Breast epithelium (tissue), 4 donors: ENCODE data around the gene NUDT1. TPM values are rescaled to one million over a fixed set of nuclear protein-coding genes. Genes with fewer than 3 reads are reported as not detected.
A peak's percentile ranks its signal among the peaks of the same experiment; 100 is the strongest.

ENCODE experiments used
- DNase-seq, 2 donors: peaks; one replicate each; pipeline ENCODE4 v3.0.0-alpha.2; 2019; ENCODE audit warnings: low spot score in 2 of 2
- H3K27ac ChIP-seq, 2 donors: fragments of 200-600 bp; sonication (generic) in 1 of 2; one replicate each; pipeline ENCODE4 v1.5.1; 2016 to 2019; ENCODE audit warnings: mild to moderate bottlenecking in 1 of 2
- H3K27me3 ChIP-seq, 2 donors: fragments of 200-600 bp; sonication (generic) in 1 of 2; one replicate each; pipeline versions ENCODE4 v1.5.1 to v1.6.0; 2017 to 2019; ENCODE audit warnings: control low read depth in 1 of 2, mild to moderate bottlenecking in 1 of 2
- H3K36me3 ChIP-seq: fragments of 200-600 bp; one replicate; pipeline ENCODE4 v1.5.1; 2019
- H3K4me1 ChIP-seq, 2 donors: fragments of 200-600 bp; sonication (generic); one replicate each; pipeline ENCODE4 v1.5.1; 2016 to 2019; ENCODE audit warnings: control low read depth in 1 of 2
- H3K4me3 ChIP-seq, 3 donors: fragments of 200-600 bp; sonication (generic); 1 replicate in 2 of 3; 2 replicates in 1 of 3; pipeline ENCODE4 v1.5.1; 2016 to 2019; ENCODE audit warnings: mild to moderate bottlenecking in 3 of 3, moderate library complexity in 2 of 3
- H3K9me3 ChIP-seq, 2 donors: fragments of 200-600 bp; sonication (generic) in 1 of 2; one replicate each; pipeline ENCODE4 v1.5.1; 2016 to 2019; ENCODE audit warnings: control low read depth in 1 of 2
- POLR2A ChIP-seq: fragments of 450-650 bp; IDR thresholded peaks from one replicate; pipeline ENCODE4 v1.6.1; 2016; ENCODE audit warnings: antibody characterized with exemption, mild to moderate bottlenecking, moderate library complexity
- POLR2AphosphoS5 ChIP-seq, 3 donors: sonication (generic); formaldehyde crosslinking; IDR thresholded peaks; one replicate each; pipeline ENCODE4 v1.6.1; 2017; ENCODE audit warnings: antibody characterized with exemption in 3 of 3
- intact Hi-C: fragments of 100-400 bp; cut with DNase I; formaldehyde crosslinking; loops from one replicate; pipeline ENCODE4 v1.15.1; 2023; ENCODE audit warnings: low total_unique reads
- total RNA-seq, 3 donors: library from RNA; depleted of rRNA; stranded (reverse); fragments of >200 nt; gene quantifications; one replicate each; pipeline ENCODE4 v1.1.0, GENCODE V29; 2016
- TF ChIP-seq, protein P1 (sequence below), 3 donors: fragments of 450-650 bp; IDR thresholded peaks; one replicate each; pipeline ENCODE4 v1.5.1; 2016 to 2017; ENCODE audit warnings: antibody characterized with exemption in 3 of 3, mild to moderate bottlenecking in 3 of 3, moderate library complexity in 3 of 3

The NUDT1 gene
- total RNA-seq, 3 donors from 2014 or later = 13.3 to 28.5 (median 18.0) TPM

DNA sequence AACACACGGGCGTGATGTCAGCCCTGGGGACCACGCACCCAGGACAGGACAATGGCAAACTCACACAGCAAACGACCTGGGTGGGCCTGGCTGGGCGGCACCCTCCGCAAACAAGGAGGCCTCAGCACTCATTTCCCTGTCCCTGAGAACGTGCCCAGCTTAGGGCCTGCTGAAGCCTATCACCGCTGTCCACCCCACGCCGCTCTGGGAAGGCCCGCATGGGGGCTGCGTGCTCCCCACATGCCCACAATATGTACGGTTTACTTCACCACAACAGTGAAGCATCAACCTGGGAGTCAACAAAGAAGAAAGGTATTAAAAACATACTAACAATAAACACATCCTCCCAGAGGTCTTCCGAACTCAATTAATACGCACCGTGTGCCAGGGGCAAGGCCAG, 21.5 kb upstream of the NUDT1 start:
- Histone ChIP-seq H3K27ac (no peak overlapping the region), H3K27me3 (no peaks in the 10 kb centered on the region), H3K4me1 (no peaks in the 10 kb centered on the region), H3K36me3 (no peaks in the 10 kb centered on the region), H3K4me3 (no peak overlapping the region), H3K9me3 (no peaks in the 10 kb centered on the region)
- TF ChIP-seq, protein P1, sequence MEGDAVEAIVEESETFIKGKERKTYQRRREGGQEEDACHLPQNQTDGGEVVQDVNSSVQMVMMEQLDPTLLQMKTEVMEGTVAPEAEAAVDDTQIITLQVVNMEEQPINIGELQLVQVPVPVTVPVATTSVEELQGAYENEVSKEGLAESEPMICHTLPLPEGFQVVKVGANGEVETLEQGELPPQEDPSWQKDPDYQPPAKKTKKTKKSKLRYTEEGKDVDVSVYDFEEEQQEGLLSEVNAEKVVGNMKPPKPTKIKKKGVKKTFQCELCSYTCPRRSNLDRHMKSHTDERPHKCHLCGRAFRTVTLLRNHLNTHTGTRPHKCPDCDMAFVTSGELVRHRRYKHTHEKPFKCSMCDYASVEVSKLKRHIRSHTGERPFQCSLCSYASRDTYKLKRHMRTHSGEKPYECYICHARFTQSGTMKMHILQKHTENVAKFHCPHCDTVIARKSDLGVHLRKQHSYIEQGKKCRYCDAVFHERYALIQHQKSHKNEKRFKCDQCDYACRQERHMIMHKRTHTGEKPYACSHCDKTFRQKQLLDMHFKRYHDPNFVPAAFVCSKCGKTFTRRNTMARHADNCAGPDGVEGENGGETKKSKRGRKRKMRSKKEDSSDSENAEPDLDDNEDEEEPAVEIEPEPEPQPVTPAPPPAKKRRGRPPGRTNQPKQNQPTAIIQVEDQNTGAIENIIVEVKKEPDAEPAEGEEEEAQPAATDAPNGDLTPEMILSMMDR (IDR thresholded peaks at IDR 0.05) = no peak
- TF ChIP-seq POLR2A = no peak
- no peak for TF ChIP-seq POLR2AphosphoS5 (IDR thresholded peaks at IDR 0.05)
- intact Hi-C loops = no loop called here
- DNase-seq = no peak

DNA sequence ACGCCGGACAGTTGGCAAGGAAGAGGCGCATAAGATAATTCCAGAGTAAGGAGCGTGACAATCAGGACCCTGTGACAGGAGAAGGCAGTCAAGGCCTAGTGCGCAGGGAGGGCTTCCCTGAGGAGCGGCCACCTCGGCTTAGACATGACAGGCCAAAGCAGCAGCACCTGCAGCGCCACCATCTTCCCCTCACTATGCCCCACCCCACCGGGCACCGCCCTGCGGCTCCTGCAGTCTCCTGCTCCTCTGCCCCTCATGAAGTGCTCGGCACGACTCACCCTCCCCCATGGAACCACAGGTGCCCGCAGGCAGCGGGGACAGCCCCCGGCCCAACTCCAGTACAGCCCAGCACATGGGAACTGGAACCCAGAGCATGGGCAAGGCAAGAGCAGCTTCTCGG, 21.1 kb upstream of the NUDT1 start:
- no peak for DNase-seq
- H3K36me3 ChIP-seq = no peaks in the 10 kb centered on the region
- H3K4me3 ChIP-seq = no peak overlapping the region
- H3K27ac ChIP-seq = no peak overlapping the region
- intact Hi-C loops = no loop called here
- no peaks in the 10 kb centered on the region for H3K9me3 ChIP-seq
- H3K4me1 ChIP-seq = no peaks in the 10 kb centered on the region
- TF ChIP-seq POLR2A (no peak), POLR2AphosphoS5 (IDR thresholded peaks at IDR 0.05) (no peak)
- TF ChIP-seq, protein P1 (IDR thresholded peaks at IDR 0.05) = no peak
- no peaks in the 10 kb centered on the region for H3K27me3 ChIP-seq

DNA sequence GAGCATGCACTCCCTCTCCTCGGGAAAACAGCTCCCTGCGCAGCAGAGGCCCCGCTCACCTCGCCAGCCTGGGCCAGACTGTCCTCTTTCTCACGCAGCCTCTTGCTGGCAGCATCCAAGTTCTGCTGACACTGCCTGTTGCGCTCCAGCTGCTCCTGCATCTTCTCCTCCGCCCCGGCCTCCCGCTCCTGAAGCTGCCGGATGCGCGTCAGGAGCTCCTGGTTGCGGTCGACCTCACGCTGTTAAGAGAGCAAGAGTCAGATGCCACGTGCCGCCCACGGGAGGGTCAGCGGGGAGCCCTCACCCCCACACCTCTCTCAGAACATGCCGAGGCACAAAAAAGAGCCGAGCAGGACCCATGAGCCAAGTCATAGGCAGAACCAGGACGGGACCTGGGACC, 19.5 kb upstream of the NUDT1 start:
- Histone ChIP-seq H3K36me3 (no peaks in the 10 kb centered on the region), H3K27me3 (no peaks in the 10 kb centered on the region), H3K9me3 (no peaks in the 10 kb centered on the region), H3K4me3 (no peak overlapping the region), H3K4me1 (no peaks in the 10 kb centered on the region), H3K27ac (no peak overlapping the region)
- intact Hi-C loops = no loop called here
- no peak for DNase-seq
- TF ChIP-seq POLR2A (no peak), POLR2AphosphoS5 (IDR thresholded peaks at IDR 0.05) (no peak)
- TF ChIP-seq, protein P1 (IDR thresholded peaks at IDR 0.05) = no peak

DNA sequence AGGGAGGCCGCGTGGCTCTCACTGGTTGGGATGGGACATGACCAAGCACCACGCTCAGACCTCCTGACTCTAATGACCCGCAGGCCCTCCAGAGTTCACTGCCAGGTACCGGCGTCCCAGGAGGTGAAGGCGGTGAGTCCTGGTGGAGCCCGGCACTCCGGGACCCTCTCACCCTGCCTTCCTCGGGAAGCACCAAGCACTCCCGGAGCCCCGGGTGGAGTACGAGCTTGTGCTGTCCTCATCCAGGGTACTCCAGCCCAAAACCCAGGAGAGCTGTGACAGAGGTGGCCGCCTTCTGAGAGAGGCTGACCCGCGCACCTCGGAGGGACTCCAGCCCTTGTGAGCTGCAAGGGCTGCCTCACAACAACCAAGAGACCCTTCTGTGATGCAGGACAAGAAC, 18.7 kb upstream of the NUDT1 start:
- TF ChIP-seq, protein P1 (IDR thresholded peaks at IDR 0.05) = no peak
- TF ChIP-seq POLR2AphosphoS5 (IDR thresholded peaks at IDR 0.05) (no peak), POLR2A (no peak)
- DNase-seq = no peak
- Histone ChIP-seq H3K27me3 (no peaks in the 10 kb centered on the region), H3K36me3 (no peaks in the 10 kb centered on the region), H3K4me3 (no peak overlapping the region), H3K27ac (no peak overlapping the region), H3K4me1 (no peaks in the 10 kb centered on the region), H3K9me3 (no peaks in the 10 kb centered on the region)
- intact Hi-C loops = no loop called here

DNA sequence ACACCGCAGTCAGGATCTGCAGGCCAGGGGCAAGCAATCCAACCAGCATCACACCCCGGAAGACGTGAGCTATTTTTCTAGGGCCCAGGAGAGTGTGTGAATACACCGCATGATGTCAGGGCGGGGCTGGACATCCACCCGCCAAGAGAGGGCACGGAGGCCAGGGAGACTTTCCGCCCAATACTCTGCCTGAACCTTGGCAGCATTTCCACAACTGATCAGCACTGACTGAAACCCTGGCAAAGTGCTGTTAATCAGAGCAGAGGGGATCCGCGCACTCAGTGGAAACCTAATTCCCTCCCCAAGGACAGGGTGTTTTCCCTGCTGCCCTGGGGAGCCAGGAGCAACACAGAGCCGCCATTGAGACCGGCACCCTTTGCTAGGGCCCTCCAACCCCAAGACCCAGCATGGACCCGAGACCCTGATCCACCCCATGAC, 17.5 kb upstream of the NUDT1 start:
- DNase-seq = no peak
- TF ChIP-seq POLR2A (no peak), POLR2AphosphoS5 (IDR thresholded peaks at IDR 0.05) (no peak)
- TF ChIP-seq, protein P1 (IDR thresholded peaks at IDR 0.05) = no peak
- no peaks in the 10 kb centered on the region for H3K36me3 ChIP-seq
- peak overlapping the region; percentile 52 to 58 for H3K27ac ChIP-seq
- H3K4me3 ChIP-seq = no peak overlapping the region
- no peaks in the 10 kb centered on the region for H3K27me3 ChIP-seq
- intact Hi-C loops = no loop called here
- no peaks in the 10 kb centered on the region for H3K4me1 ChIP-seq
- H3K9me3 ChIP-seq = no peaks in the 10 kb centered on the region
